LNCaP clone FGC (cell line): Measurements from ENCODE around the gene NPW.

Experiments
- DNase-seq: peaks from one replicate; pipeline ENCODE4 v3.0.0-alpha.2; 2011; ENCODE audit warnings: low read depth
- H3K4me3 ChIP-seq: 2 replicates; pipeline ENCODE4 v1.5.1; 2011; ENCODE audit warnings: mild to moderate bottlenecking, low read depth, low read length, control low read depth
- TF ChIP-seq, protein P1 (sequence below): IDR thresholded peaks from 2 replicates; pipeline ENCODE4 v1.5.1; 2012; ENCODE audit warnings: mild to moderate bottlenecking; ENCODE audit not compliant: control insufficient read depth, insufficient read depth; ENCODE audit errors: extremely low read depth

Gene NPW

DNA sequence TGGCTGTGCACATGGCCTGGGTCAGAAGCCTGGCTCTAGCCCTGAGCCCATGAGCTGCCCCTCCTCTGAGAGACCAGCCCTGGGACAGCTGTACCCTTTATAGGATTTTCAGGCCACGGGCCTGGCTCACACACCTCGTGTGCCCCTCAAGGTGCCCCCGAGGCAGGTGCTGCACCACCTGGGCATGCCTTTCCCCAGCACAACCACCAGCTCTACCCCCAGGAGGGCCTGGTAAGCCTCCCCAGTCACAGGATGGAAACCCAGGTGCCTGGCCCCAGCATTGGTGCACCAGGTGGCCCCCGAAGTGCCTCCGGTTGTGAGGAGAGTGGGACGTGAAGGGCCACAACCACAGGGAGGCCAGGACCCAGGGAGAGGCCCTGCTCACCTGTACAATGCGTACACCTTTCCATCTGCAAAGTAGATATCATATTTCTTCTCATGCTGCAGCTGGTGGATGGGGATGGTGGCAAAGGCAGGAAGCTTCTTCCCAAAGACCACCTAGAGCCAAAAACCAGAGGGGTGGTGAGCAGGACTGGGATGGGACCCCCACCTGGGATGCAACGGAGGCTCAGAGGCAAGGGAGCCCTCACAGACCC lies 16.3 kb upstream of the NPW start:
- TF ChIP-seq, protein P1, sequence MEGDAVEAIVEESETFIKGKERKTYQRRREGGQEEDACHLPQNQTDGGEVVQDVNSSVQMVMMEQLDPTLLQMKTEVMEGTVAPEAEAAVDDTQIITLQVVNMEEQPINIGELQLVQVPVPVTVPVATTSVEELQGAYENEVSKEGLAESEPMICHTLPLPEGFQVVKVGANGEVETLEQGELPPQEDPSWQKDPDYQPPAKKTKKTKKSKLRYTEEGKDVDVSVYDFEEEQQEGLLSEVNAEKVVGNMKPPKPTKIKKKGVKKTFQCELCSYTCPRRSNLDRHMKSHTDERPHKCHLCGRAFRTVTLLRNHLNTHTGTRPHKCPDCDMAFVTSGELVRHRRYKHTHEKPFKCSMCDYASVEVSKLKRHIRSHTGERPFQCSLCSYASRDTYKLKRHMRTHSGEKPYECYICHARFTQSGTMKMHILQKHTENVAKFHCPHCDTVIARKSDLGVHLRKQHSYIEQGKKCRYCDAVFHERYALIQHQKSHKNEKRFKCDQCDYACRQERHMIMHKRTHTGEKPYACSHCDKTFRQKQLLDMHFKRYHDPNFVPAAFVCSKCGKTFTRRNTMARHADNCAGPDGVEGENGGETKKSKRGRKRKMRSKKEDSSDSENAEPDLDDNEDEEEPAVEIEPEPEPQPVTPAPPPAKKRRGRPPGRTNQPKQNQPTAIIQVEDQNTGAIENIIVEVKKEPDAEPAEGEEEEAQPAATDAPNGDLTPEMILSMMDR = no peak
- DNase-seq = no peak
- no peak overlapping the region for H3K4me3 ChIP-seq

- H3K4me3 ChIP-seq = peak overlapping the region; percentile 32
- TF ChIP-seq, protein P1 = peak; percentile 89
- DNase-seq = no peak
Measured at GRCh38 chr16:2003827-2004641, 15.6 kb upstream of the NPW start.

DNA sequence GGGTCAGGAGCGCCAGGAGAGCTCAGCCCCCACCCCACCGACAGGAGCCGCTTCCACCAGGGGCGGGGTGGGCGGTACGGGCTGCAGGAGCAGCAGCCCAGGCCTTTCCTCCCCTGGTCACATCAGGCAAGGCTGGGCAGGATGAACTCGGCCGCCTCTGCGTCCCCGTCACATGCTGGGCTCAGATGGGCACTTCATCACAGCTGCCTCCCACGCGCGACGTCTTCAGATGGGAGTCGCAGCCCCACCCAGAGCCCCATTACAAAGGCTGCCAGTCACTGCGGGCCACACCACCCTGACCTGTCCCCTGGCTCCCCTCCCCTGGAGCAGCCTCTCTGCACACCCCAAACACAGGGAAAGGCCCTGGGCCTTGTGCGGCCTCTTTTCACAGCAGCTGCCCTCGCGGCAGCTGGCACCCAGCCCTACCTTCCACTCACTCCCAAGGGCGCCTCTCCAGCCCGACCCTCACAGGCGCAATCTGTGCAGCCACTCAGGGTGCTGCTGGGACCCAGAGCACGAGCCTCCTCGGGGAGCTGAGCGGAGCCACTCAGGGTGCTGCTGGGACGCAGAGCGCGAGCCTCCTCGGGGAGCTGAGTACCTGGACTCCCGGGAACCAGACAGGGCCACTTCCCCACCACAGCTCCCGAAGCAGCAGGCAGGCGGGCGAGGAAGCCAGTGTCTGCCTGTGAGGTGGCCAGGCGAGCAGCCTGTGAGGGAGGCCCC lies 14.6 kb upstream of the NPW start:
- TF ChIP-seq, protein P1 = no peak
- no peak overlapping the region for H3K4me3 ChIP-seq
- no peak for DNase-seq

GRCh38 chr16:2005646-2006045 lies 13.9 kb upstream of the NPW start:
- DNase-seq = no peak
- no peak overlapping the region for H3K4me3 ChIP-seq
- TF ChIP-seq, protein P1 = peak; percentile 37

- H3K4me3 ChIP-seq = no peak overlapping the region
- TF ChIP-seq, protein P1 = no peak
- DNase-seq = no peak
Measured at GRCh38 chr16:2006317-2006716, 13.3 kb upstream of the NPW start.

DNA sequence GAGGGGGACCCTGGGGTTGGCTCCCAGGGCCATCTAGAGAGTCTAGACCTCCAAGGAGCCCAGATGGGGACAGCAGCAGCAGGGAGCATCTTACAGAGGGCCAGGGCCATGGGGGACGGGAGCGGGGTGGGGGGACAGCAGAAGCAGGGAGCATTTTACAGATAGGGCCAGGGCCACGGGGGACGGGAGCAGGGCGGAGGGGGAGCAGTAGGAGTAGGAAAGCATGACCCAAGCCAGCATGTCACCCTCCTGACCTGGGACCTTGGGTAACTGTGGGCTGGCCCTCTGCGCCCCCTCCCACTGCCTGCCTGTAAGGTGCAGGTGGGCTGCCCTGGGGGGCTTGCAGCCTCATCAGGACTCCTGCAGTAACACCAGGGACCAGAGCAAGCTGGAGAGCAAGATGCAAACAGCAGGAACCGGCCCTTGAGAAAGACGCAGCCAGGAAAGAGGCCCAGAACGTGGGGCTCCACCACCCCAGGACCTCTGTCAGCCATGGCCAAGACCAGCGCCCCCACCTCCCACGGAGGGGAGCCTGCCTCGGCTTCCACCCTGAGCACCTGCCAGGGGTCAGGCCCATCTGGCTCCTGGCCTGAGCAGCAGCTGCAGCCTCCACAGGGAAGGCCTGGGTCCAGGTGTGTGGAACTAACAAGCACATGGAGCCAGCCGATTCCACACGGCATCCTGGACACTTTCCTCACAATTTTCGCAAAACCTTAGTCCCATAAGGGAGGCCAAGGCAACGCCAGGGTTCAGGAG lies 12.3 kb upstream of the NPW start:
- DNase-seq = no peak
- H3K4me3 ChIP-seq = peak overlapping the region; percentile 80
- TF ChIP-seq, protein P1 = no peak
